ENCODE data around the gene BMERB1. TPM values are rescaled to one million over a fixed set of nuclear protein-coding genes. Genes with fewer than 3 reads are reported as not detected.

Gene BMERB1
- total RNA-seq, 2 donors from 2014 or later = 6.3 to 10.4 TPM

DNA sequence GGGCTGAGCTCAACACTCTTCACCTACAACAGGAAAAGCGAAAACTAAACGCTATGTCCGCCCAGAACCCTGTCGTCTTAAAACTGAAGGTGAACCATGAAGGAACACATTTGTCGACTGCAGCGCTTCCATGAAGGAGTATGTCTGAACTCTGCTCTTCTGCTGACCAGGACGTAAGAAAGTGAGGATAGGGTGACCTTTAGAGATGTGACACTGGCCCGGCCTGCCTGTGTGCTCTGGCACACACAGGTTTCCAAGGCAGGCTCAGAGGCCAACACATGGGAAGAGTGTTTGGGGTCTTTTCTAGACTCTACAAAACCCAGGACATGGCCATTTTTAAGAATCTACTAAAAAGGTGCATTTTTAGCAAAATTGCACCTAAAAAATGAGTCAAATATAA, 187.5 kb downstream of the BMERB1 start:
- H3K9me3 Mint-ChIP-seq = no peaks in the 10 kb centered on the region
- peaks cover 76% of the 10 kb centered on the region for H3K36me3 ChIP-seq (ENCODE audit: control insufficient read depth, insufficient read depth, low read length)
- no peak overlapping the region for H3K4me3 Mint-ChIP-seq
- no peaks in the 10 kb centered on the region for H3K4me1 Mint-ChIP-seq
- no peak overlapping the region for H3K27ac ChIP-seq (ENCODE audit: low read depth, low read length)
- H3K36me3 Mint-ChIP-seq (ENCODE audit: low read depth) = peaks cover 62% of the 10 kb centered on the region
- no peaks in the 10 kb centered on the region for H3K27me3 ChIP-seq (ENCODE audit: control insufficient read depth, insufficient read depth, low read length, poor library complexity, severe bottlenecking)
- 89 to 100% methylated on average over 6 to 8 of the region's 8 CpGs for WGBS, 2 experiments (ENCODE audit: insufficient coverage in 1 of 2, insufficient read length in 1 of 2)
- H3K27me3 Mint-ChIP-seq (ENCODE audit: insufficient read depth) = no peaks in the 10 kb centered on the region
- TF ChIP-seq, protein P1, sequence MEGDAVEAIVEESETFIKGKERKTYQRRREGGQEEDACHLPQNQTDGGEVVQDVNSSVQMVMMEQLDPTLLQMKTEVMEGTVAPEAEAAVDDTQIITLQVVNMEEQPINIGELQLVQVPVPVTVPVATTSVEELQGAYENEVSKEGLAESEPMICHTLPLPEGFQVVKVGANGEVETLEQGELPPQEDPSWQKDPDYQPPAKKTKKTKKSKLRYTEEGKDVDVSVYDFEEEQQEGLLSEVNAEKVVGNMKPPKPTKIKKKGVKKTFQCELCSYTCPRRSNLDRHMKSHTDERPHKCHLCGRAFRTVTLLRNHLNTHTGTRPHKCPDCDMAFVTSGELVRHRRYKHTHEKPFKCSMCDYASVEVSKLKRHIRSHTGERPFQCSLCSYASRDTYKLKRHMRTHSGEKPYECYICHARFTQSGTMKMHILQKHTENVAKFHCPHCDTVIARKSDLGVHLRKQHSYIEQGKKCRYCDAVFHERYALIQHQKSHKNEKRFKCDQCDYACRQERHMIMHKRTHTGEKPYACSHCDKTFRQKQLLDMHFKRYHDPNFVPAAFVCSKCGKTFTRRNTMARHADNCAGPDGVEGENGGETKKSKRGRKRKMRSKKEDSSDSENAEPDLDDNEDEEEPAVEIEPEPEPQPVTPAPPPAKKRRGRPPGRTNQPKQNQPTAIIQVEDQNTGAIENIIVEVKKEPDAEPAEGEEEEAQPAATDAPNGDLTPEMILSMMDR (conservative IDR thresholded peaks at IDR 0.05) = no peak
- H3K4me1 ChIP-seq (ENCODE audit: control insufficient read depth, insufficient read depth, low read length) = no peaks in the 10 kb centered on the region
- no peak overlapping the region for H3K4me3 ChIP-seq (ENCODE audit: low read length)
- H3K9ac ChIP-seq (ENCODE audit: extremely low read depth, low read length, poor library complexity, severe bottlenecking) = no peak overlapping the region
- DNase-seq = no peak
- H3K27ac Mint-ChIP-seq = no peak overlapping the region
- no peaks in the 10 kb centered on the region for H3K9me3 ChIP-seq (ENCODE audit: control insufficient read depth, low read length)

DNA sequence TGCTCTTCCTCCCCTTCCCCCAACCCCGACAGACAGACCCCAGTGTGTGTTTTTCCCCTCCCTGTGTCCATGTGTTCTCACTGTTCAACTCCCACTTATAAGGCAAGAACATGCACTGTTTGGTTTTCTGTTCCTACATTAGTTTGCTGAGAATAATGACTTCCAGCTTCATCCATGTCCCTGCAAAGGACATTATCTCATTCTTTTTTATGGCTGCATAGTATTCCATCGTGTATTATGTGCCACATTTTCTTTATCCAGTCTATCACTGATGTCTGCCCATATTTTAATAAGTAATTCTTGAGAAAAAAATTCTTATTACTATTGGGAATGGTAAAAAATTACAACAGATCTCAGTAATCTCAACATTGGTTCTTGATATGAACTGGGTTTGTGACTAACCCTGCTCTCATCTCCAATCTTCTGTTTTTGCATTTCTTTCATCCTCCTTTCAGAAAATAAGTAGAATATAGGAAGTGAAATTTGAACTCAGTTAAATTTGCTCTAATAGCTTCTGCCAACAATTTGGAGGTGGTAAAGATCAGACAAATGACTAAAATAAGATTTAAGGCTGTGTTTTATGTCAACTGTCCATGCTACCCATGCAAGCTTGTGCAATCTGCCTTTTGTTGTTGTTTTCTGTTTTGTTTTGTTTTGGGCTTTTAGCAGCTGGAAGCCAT, 197.5 kb downstream of the BMERB1 start:
- H3K4me1 Mint-ChIP-seq = no peaks in the 10 kb centered on the region
- peaks cover 65% of the 10 kb centered on the region for H3K36me3 Mint-ChIP-seq (ENCODE audit: low read depth)
- Histone ChIP-seq H3K27me3 (ENCODE audit: control insufficient read depth, insufficient read depth, low read length, poor library complexity, severe bottlenecking) (no peaks in the 10 kb centered on the region), H3K9ac (ENCODE audit: extremely low read depth, low read length, poor library complexity, severe bottlenecking) (no peak overlapping the region), H3K9me3 (ENCODE audit: control insufficient read depth, low read length) (peaks cover 7% of the 10 kb centered on the region), H3K4me1 (ENCODE audit: control insufficient read depth, insufficient read depth, low read length) (no peaks in the 10 kb centered on the region), H3K4me3 (ENCODE audit: low read length) (no peak overlapping the region), H3K36me3 (ENCODE audit: control insufficient read depth, insufficient read depth, low read length) (peaks cover 75% of the 10 kb centered on the region), H3K27ac (ENCODE audit: low read depth, low read length) (no peak overlapping the region)
- no peak for DNase-seq
- TF ChIP-seq, protein P1 (conservative IDR thresholded peaks at IDR 0.05) = no peak
- H3K9me3 Mint-ChIP-seq = peaks cover 4% of the 10 kb centered on the region
- no peak overlapping the region for H3K4me3 Mint-ChIP-seq
- no peak overlapping the region for H3K27ac Mint-ChIP-seq
- 94 to 100% methylated on average over 2 of the region's 2 CpGs for WGBS, 2 experiments (ENCODE audit: insufficient coverage in 1 of 2, insufficient read length in 1 of 2)
- no peaks in the 10 kb centered on the region for H3K27me3 Mint-ChIP-seq (ENCODE audit: insufficient read depth)

GRCh38 chr16:15635926-15636325, 201.5 kb downstream of the BMERB1 start:
- Mint-ChIP-seq H3K27ac (no peak overlapping the region), H3K9me3 (peaks cover 4% of the 10 kb centered on the region), H3K4me1 (no peaks in the 10 kb centered on the region), H3K4me3 (no peak overlapping the region), H3K27me3 (ENCODE audit: insufficient read depth) (no peaks in the 10 kb centered on the region), H3K36me3 (ENCODE audit: low read depth) (peaks cover 74% of the 10 kb centered on the region)
- Histone ChIP-seq H3K9ac (ENCODE audit: extremely low read depth, low read length, poor library complexity, severe bottlenecking) (no peak overlapping the region), H3K27ac (ENCODE audit: low read depth, low read length) (no peak overlapping the region), H3K27me3 (ENCODE audit: control insufficient read depth, insufficient read depth, low read length, poor library complexity, severe bottlenecking) (no peaks in the 10 kb centered on the region), H3K4me1 (ENCODE audit: control insufficient read depth, insufficient read depth, low read length) (no peaks in the 10 kb centered on the region), H3K9me3 (ENCODE audit: control insufficient read depth, low read length) (peaks cover 7% of the 10 kb centered on the region), H3K4me3 (ENCODE audit: low read length) (no peak overlapping the region), H3K36me3 (ENCODE audit: control insufficient read depth, insufficient read depth, low read length) (peaks cover 76% of the 10 kb centered on the region)
- 95 to 97% methylated on average over 5 to 9 of the region's 9 CpGs for WGBS, 2 experiments (ENCODE audit: insufficient coverage in 1 of 2, insufficient read length in 1 of 2)
- no peak for DNase-seq
- TF ChIP-seq, protein P1 (conservative IDR thresholded peaks at IDR 0.05) = no peak
